ENCODE measurements around the gene KCNIP4.

The KCNIP4 gene

DNA sequence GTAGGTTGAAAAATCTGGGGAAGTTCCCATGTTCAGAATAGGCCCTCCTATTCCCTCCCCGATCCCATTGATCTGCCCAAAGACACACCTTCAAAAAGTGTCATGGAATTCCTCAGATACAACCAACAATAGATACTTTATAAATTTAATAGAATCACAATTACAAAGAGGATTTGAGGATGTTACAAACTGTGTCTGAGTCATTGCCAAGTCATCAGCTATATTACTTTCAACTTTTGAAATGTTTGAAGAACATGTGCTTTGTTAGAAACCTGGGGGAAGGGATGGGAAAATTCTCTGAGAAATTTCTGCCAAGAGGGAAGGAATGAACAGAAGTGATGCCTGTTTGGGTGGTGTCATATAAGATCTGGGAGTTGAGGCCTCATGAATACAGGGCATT is 46.7 kb downstream of the KCNIP4 start:
- in situ Hi-C loops (cut with MboI; ENCODE audit: low sequenced_read_pairs), result no loop called here

DNA sequence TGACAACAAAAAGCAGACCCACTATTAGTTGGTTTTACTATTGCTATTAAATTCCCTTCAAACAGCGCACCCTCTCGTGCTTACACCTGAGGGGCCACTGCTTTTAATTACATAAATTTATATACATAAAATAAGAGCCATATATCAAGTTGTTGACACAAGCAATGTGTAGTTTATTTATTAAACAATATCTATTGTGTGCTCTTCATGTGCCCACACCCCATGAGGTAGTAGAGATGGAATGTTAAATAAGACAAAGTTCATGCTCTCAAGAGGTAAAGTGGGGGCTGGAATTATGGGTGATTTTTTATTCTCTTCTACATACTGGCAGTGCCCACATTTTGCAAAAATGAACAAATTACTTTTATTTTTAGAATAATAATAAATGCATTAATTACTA is 47.3 kb downstream of the KCNIP4 start:
- in situ Hi-C loops (cut with MboI; ENCODE audit: low sequenced_read_pairs), result no loop called here

DNA sequence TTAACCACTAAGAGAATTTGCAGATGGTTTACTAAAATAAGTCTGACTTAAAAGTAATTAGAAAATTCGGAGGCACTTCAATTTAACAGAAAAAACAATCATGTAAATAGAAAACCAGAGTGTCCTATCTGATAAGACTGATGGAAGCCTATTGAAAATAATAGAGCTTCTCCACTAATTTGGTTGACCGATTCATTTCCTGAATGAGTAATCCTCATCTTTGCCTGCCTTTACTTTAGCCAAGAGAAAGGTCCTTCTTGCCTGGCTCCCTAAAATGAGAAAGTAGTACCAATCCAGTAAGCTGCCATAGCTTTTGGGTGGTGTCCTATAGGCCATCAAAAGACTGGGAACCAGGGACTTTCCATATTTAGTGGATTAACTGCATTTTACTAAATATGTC is 48.4 kb downstream of the KCNIP4 start:
- in situ Hi-C loops (cut with MboI; ENCODE audit: low sequenced_read_pairs), result no loop called here

DNA sequence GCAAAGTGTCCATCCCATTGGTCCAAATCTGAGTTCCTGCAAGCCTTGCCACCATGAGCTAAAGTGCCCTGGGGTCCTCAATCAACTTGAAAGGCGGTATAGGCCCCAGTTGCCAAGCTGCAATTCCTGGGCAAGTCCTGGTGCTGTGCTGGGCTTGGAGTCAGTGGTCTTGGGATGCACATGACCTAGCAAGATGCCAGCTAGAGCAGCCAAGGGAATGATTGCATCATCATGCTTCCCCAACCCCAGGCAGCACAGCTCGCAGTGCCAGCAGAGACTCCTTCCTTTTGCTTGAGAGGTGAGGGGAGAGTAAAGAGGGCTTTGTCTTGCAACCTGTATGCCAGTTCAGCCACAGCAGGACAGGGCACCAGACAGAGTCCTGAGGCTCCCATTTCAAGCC is 50.5 kb downstream of the KCNIP4 start:
- in situ Hi-C loops (cut with MboI; ENCODE audit: low sequenced_read_pairs), result no loop called here

DNA sequence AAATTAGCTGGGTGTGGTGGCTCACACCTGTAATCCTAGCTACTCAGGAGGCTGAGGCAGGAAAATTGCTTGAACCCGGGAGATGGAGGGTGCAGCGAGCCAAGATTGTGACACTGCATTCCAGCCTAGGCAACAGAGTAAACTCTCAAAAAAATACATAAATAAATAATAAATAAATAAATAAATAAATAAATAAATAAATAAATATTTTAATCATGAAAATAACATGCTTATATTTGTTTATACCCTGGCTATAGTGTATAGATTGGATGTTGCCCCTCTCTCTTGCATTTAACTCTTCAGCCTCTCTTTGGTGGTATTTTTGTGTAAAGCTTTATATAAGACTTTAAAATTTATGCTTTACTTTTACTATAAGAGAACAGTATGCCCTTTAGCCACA is 51.8 kb downstream of the KCNIP4 start:
- in situ Hi-C loops (cut with MboI; ENCODE audit: low sequenced_read_pairs), result no loop called here

DNA sequence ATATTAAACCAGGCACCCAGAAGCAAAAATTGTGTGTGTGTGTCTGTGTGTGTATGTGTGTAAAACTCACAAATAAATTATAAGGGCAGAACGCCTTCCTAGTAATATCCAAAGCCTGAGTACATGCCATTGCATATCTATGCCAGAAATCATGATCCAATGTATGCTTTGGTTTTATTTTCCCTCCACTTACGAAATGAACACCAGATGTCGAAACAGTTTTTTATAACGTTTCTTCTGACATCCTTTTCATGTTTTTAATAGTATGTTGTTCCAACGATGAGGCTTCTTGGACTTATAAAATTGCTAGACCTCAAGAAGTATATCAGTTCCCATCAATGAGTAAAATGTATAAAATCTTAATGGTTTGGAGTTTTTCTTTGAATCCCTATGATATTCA is 55.4 kb downstream of the KCNIP4 start:
- in situ Hi-C loops (cut with MboI; ENCODE audit: low sequenced_read_pairs), result no loop called here

DNA sequence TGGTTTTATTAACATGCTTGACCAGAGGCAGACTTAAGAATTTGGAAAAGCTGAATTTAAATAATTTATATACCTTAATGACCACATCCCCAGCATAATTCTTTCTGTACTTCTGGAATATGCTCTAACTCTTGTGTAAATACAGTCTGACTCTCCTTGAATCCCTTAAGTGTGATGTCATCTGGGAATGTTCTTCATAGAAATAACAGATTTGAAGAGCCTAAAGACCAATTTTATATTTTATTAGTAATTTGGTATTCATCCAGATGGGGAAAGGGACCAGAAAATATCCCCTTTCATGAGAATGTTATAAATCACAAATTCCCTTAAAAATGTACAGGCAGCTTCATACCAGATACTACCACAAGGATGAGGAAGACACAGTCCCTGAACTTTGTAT is 58.3 kb downstream of the KCNIP4 start:
- in situ Hi-C loops (cut with MboI; ENCODE audit: low sequenced_read_pairs), result no loop called here

DNA sequence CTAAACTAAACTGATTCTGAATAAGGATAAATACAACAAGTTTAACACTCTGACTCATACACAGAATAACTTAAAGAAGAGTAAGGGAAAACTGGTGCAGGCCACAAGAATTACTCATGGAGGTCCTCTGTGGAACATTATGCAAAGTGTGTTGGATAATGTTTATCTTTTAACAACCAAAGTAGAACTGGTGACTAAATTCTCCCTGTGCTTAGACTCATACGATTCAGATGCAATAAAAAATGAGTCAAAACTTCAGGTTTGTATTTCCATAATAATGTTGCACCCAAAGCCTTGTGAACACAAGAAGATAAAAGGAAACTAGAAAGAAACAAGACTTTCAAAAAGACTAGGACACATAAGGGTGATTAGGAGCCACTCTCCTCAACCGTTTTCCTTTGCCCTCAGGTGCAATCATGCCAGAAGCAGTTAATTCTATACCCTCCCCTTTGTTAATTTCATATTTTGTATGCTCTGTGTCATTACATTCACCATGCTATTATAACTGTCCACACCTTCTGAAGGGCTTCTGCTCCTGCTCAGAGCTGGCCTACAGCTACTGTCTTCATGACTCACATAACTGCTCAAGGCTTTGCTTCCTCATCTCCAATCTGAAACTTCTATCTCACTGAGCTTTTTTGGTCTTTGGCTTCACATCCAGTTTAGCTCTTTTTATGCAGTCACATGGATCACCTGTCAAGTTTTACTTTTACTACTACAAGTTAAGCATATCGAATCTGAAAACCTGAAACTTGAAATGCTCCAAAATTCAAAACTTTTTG is 60.2 kb downstream of the KCNIP4 start:
- in situ Hi-C loops (cut with MboI; ENCODE audit: low sequenced_read_pairs), result no loop called here

DNA sequence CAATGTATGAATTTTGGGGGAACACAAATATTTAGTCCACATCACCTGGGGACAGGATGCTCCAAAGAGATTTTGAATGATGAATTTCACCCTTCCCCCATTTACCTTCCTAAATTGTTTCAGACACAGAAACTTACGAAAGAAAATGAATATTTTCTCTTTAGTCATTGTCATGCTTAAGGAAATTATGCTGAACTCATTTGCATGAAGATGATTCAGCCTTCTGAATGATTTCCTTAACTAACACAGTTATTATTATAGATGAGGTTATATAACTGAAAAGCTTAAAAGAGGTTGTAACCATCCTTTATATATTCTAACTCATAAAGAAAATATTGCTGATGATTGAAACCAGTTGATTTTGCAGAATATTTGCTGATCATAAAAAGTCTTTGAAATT is 61.1 kb downstream of the KCNIP4 start:
- in situ Hi-C loops (cut with MboI; ENCODE audit: low sequenced_read_pairs), result no loop called here

DNA sequence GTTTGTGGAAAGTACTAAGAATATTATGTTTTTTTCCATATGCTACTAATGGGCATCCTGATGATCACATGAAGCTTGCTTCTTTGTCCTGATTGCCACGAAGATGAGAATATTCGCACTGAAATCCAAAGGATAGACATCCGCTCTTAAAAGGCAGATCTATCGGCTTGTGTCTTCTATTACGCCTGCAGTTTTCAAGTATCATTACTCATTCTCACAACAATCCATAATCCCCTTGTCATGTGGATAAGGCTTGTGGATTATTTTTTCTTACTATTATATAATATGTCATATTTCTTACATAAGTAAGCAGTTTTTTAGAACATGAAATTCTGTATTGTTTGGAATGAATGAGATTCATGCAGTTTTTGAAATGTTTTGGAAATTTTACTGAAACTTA is 62.8 kb downstream of the KCNIP4 start:
- in situ Hi-C loops (cut with MboI; ENCODE audit: low sequenced_read_pairs), result no loop called here

DNA sequence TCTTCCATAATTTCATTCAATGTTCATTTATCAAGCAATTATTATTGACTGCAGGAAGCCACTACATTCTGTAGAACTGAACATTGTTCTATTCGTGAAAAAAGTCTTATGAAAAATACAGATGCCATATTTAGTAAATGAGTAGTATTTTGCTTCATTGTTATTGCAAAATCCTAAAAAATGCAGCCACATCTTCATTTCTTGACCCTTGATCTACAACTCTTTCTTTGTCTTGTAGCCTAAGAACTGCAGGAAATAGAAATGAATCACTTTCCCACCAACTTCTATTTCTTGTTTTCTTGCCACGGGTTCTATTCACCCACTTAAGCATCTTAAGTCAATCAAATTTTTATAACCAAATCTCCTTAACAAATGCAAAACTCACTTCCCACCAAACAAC is 63.3 kb downstream of the KCNIP4 start:
- in situ Hi-C loops (cut with MboI; ENCODE audit: low sequenced_read_pairs), result no loop called here

DNA sequence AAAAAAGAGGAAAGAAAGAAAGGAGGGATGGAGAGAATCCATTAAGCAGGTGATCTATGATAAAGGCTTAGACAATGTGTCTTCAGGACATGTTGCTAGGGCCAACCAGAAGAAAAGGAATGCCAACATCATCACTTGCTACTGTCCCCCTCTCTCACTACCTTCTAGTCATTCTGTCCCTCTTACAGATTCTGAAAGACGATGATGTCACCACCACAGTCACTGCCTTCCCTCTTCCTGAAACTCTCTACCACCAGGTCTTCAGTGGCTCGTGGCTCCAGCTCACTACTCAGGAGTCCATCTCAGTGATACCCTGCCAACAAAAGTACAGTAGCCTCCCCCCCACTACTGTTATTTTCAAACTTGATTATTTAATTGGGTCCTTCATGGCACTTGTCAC is 64.0 kb downstream of the KCNIP4 start:
- in situ Hi-C loops (cut with MboI; ENCODE audit: low sequenced_read_pairs), result no loop called here

DNA sequence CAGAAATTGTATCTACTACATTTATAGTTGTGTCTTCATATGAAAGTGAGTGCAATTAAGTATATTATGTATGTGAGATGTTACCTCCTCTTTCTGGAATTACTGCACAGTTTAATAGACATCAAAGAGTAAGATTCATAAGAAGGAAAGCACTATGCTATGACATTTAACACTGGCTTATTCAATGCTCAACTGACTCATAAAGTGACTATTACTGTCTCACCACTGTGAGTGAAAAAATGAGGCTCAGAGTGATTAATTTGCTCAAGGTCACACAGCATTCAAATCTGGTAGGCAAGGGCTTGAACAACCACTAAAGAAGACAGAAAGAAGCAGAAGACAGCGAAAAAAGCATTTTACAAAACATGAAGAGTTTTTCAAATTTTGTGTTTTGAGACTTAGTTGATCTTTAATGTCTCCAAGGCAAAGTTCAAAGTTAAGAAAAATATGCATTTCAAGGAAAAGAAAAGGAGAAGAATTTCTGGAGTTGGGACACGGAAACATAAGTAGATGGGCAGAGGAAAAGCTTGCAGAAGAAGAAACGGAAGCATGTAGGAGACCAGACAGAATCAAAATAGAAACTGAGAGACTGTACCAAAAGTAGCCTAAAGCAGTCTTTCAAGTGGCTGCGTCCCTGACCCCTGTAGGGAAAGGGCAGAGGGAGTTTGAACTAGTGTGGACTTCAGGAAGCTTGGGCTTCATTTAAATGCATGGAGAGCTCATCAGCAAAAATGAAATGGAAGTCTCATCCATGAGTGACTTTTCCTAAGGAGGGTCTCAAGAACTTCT is 66.3 kb downstream of the KCNIP4 start:
- in situ Hi-C loops (cut with MboI; ENCODE audit: low sequenced_read_pairs), result no loop called here

DNA sequence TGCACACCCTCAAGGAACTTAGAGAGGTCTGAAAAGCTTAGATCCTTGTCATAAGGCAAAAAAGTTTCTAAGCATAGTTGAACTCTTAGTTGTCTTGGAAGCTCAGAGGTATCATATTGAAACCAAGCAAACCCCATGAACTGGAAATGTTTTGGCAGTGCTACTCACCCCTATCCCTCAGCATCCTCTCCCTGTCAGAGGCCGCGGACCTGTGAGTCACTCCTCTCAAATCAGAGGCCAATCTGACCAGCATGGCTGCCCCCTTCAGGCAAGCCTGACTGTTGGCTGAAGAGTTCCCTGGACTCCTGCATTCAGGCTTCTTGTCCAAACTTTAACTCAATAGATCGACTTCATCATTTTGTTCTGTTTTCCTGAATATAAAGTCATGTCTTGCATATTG is 69.4 kb downstream of the KCNIP4 start:
- in situ Hi-C loops (cut with MboI; ENCODE audit: low sequenced_read_pairs), result no loop called here

DNA sequence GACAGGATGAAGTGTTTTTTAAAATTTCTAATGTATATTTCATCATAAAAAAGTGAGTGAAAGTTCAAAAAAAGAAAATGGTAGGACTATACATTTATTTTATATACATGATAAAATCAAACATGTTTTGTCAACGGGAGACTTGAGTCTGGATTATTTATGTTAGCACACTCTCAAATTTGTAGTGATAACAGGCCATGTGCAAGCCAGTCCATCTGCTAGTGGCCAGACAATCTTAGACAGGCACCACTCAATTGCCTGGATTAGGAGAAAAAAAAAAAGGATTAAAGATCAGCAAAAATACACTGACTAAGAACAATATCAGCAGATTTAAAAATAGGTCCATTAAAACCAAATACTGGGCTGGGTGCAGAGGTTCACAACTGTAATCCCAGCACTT is 71.9 kb downstream of the KCNIP4 start:
- in situ Hi-C loops (cut with MboI; ENCODE audit: low sequenced_read_pairs), result no loop called here

DNA sequence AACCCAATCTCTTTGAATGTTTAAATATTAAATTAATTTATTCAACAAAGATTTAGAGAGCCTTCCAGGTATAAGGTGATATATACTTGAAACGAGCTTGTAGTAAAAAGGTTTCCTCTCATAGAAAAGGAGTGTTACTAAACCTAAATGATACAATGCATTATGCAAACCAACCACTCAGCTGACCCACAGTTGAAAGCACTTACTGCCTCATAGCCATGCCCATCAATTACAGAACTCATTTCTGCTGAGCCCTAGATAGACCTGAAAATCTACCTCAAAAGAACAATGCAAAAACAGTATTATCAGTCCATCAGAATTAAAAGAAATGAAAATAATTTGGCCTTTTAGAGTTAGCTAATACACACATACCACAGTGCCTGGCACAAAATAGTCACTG is 75.4 kb downstream of the KCNIP4 start:
- in situ Hi-C loops (cut with MboI; ENCODE audit: low sequenced_read_pairs), result no loop called here

DNA sequence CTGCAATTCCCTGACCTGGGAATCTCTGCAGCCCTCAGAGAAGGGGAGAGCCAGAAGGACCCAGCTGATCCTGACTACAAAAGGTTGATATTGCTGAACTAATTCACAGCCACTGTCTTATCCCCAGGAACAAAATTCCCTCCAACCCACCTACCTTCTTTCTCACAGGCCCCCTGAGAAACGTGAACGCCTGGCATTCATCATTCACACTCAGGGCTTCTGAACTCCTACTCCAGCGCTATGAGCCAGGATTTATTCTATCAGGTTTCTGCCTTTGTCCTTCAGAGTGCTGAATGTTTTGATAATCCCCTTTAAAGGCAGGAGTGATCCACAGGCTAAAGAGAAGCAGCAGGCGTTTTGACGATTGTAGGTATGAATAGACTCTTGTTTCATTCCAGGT is 76.5 kb downstream of the KCNIP4 start:
- in situ Hi-C loops (cut with MboI; ENCODE audit: low sequenced_read_pairs), result no loop called here

DNA sequence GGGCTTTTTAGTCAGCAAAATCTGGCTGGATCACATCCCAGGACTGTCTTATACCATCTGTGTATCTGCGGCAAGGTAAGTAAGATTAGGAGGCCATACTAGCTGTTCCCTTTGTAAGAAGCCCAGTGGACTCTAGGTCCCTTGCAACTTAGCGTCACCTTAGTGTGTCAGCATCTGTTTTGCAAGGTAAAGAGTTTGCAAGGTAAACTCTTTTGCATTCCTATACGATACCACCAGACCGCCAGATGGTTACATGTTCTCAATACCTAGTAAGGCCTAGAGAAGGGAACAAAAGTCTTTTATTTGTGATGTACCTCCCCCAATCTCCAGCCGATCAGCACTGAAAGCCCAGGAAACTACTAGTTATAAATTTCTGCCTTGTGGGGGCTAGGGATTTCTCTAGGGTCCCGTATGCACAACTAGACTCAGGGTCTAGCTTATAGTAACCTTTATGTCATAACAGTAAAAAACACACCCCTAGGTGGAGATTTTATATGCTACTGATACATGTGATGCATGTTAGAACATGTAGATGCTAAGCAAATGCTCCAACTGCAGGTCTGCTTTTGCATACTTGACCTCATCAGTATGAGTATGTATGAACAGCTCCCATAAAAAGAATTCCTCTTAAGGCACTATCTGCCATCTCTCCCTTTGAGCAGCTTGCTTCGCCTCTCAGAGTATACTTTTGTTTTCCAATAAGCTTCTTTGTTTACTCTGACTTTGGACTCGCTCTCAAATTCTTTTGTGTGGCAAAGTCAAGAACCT is 78.4 kb downstream of the KCNIP4 start:
- in situ Hi-C loops (cut with MboI; ENCODE audit: low sequenced_read_pairs), result no loop called here

DNA sequence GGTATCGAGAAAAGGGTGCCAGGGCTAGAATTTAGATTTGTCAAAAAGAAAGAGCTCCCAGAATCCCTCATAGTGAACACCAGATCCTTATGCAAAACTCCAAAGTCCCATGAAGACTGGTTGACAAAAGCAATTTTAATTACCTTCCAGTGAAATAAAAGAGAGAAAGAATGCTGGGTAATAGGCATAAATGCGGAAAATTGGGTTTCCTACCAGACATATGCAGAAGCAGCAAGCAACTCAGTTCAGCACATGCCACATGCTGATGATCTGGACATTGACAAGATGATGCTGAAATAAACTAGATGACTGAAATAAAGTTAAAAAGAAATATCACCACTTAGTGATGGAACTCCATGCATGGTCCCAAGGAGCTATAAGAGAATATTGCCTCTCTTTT is 83.9 kb downstream of the KCNIP4 start:
- in situ Hi-C loops (cut with MboI; ENCODE audit: low sequenced_read_pairs), result no loop called here

DNA sequence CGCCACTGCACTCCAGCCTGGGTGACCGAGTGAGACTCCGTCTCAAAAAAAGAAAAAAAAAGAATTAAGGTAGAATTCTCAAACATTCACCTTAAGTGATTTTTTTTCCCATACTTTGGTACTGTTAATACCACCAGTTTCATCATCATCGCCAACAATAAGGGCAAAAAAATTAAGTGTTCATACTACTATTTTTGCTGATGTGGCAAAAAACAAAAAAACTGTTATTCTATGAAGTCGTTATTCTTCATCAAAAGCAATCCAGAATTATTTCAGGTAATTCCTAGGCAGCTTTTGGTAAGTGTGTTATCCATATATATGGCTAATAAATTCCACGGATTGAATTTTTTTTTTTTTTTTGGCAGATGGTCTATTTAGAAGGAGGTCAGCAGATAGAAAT is 85.7 kb downstream of the KCNIP4 start:
- in situ Hi-C loops (cut with MboI; ENCODE audit: low sequenced_read_pairs), result no loop called here

DNA sequence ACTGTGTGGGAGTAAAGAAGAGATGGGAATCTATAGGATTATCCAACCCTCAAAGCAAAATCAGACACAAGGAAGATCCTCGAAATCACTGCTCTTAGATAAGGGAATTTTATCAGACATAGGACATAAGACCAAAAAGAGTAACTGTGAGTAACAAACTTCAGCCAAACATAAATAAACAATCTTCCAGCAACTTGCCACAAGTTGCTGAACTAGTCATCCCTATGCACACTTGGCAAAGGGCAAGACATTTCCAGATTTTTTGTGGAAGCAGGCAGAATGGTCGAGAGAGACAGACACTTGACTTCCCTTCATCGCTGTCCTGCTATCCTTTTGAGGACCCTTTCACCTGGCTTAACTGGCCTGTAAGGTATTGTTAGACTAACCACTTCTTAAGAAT is 89.6 kb downstream of the KCNIP4 start:
- in situ Hi-C loops (cut with MboI; ENCODE audit: low sequenced_read_pairs), result no loop called here

DNA sequence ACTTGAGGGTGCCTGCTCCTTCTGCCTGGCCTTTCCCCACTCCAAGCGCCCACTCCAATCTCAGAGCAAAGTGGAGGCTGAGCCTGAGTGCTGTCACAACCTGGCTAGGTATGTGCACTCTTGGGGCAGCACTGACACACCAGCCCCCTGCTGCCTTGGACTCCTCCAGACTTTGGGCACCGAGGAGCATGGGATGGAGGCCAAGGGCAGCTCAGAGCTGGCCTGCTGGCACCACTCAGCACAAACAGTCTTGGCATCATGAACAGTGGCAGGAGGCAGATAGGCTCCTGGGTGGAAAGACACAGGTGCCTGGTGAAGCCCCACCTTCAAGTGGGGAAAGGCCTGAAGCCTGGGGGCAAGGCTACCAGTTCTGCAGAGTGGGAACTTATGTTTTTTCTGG is 91.8 kb downstream of the KCNIP4 start:
- in situ Hi-C loops (cut with MboI; ENCODE audit: low sequenced_read_pairs), result no loop called here
